Effector memory CD8-positive, alpha-beta T cell (primary cell): ENCODE measurements around the gene GAPT.

ENCODE experiments used
- ATAC-seq: fragments of 150-1000 bp; cut with Tn5 transposase; replicated peaks from 2 replicates; pipeline ENCODE4 v1.10.0; 2021; ENCODE audit warnings: mild to moderate bottlenecking, moderate library complexity
- DNase-seq, 3 experiments: peaks; one replicate each; pipeline ENCODE4 v3.0.0; 2021
- H3K27ac Mint-ChIP-seq, 2 donors: one replicate each; pipeline ENCODE4 v1.8.0; 2022; ENCODE audit warnings: mild to moderate bottlenecking in 2 of 2, mixed read lengths in 2 of 2, moderate library complexity in 2 of 2
- H3K27me3 Mint-ChIP-seq, 2 donors: one replicate each; pipeline ENCODE4 v1.8.0; 2022; ENCODE audit warnings: mixed read lengths in 2 of 2
- H3K36me3 Mint-ChIP-seq: one replicate; pipeline ENCODE4 v1.8.0; 2022; ENCODE audit warnings: mild to moderate bottlenecking, moderate library complexity, mixed read lengths; ENCODE audit not compliant: insufficient read depth
- H3K4me1 Mint-ChIP-seq, 2 donors: one replicate each; pipeline ENCODE4 v1.8.0; 2022; ENCODE audit warnings: low read depth in 2 of 2, mixed read lengths in 2 of 2
- H3K4me3 Mint-ChIP-seq, 2 donors: one replicate each; pipeline ENCODE4 v1.8.0; 2022; ENCODE audit warnings: mild to moderate bottlenecking in 2 of 2, mixed read lengths in 2 of 2, moderate library complexity in 2 of 2
- H3K9me3 Mint-ChIP-seq, 2 donors: one replicate each; pipeline ENCODE4 v1.8.0; 2022; ENCODE audit warnings: mixed read lengths in 2 of 2

The GAPT gene

GRCh38 chr5:58544926-58545325 lies 53.7 kb downstream of the GAPT start:
- Mint-ChIP-seq H3K4me1 (no peaks in the 10 kb centered on the region), H3K36me3 (no peaks in the 10 kb centered on the region), H3K4me3 (no peak overlapping the region), H3K27ac (no peak overlapping the region), H3K9me3 (peaks cover 0 to 5% of the 10 kb centered on the region in 2 donors), H3K27me3 (no peaks in the 10 kb centered on the region)
- ATAC-seq: no peak
- DNase-seq: no peak

- Mint-ChIP-seq H3K36me3 (no peaks in the 10 kb centered on the region), H3K4me3 (no peak overlapping the region), H3K27ac (no peak overlapping the region), H3K9me3 (peaks cover 0 to 5% of the 10 kb centered on the region in 2 donors), H3K27me3 (no peaks in the 10 kb centered on the region), H3K4me1 (no peaks in the 10 kb centered on the region)
- DNase-seq (no peak), ATAC-seq (no peak)
Measured at GRCh38 chr5:58545912-58546311, 54.7 kb downstream of the GAPT start.
